ENCODE results near the gene HAX1. TPM values are rescaled to one million over a fixed set of nuclear protein-coding genes. Genes with fewer than 3 reads are reported as not detected.

HAX1 gene
- total RNA-seq, 1 donor from 2014 or later, result 34.7 TPM

DNA sequence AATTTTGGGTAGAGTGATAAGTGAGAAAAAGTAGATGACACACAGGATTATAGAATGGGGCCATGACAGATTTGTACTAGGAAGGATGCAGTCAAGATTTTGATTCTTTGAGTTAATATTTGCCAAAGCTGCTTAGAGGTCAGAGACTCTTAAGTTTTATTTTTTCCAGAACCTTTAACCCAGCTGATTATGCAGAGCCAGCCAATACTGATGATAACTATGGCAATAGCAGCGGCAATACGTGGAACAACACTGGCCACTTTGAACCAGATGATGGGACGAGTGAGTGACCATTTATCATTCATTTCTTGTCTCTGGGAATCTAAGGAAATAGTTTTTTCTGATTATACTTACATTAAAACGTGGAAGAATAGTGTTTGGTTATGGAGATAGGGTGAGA lies 35.6 kb upstream of the HAX1 start:
- Mint-ChIP-seq H3K4me1 (peaks cover 6% of the 10 kb centered on the region), H3K27ac (no peak overlapping the region), H3K36me3 (peaks cover 50% of the 10 kb centered on the region), H3K27me3 (ENCODE audit: low read depth) (no peaks in the 10 kb centered on the region), H3K9me3 (no peaks in the 10 kb centered on the region), H3K4me3 (no peak overlapping the region)
- no peak for TF ChIP-seq CTCF (IDR thresholded peaks at IDR 0.05; ENCODE audit: unreplicated experiment)
- no peak for DNase-seq (ENCODE audit: low spot score in 2 of 2, unreplicated experiment in 2 of 2)

GRCh38 chr1:154237435-154237834 lies 35.0 kb upstream of the HAX1 start:
- DNase-seq (ENCODE audit: low spot score in 2 of 2, unreplicated experiment in 2 of 2), result no peak
- no peak for TF ChIP-seq CTCF (IDR thresholded peaks at IDR 0.05; ENCODE audit: unreplicated experiment)
- H3K27ac Mint-ChIP-seq, result no peak overlapping the region
- no peaks in the 10 kb centered on the region for H3K27me3 Mint-ChIP-seq (ENCODE audit: low read depth)
- H3K4me1 Mint-ChIP-seq, result peaks cover 6% of the 10 kb centered on the region
- H3K4me3 Mint-ChIP-seq, result no peak overlapping the region
- H3K36me3 Mint-ChIP-seq, result peaks cover 50% of the 10 kb centered on the region
- H3K9me3 Mint-ChIP-seq, result no peaks in the 10 kb centered on the region

GRCh38 chr1:154237880-154238506 lies 34.4 kb upstream of the HAX1 start:
- no peaks in the 10 kb centered on the region for H3K9me3 Mint-ChIP-seq
- peaks cover 6% of the 10 kb centered on the region for H3K4me1 Mint-ChIP-seq
- no peak overlapping the region for H3K4me3 Mint-ChIP-seq
- no peak for TF ChIP-seq CTCF (IDR thresholded peaks at IDR 0.05; ENCODE audit: unreplicated experiment)
- DNase-seq (ENCODE audit: low spot score in 2 of 2, unreplicated experiment in 2 of 2), result no peak
- H3K27ac Mint-ChIP-seq, result no peak overlapping the region
- peaks cover 55% of the 10 kb centered on the region for H3K36me3 Mint-ChIP-seq
- H3K27me3 Mint-ChIP-seq (ENCODE audit: low read depth), result no peaks in the 10 kb centered on the region

GRCh38 chr1:154239491-154239890 lies 32.9 kb upstream of the HAX1 start:
- H3K36me3 Mint-ChIP-seq, result peaks cover 58% of the 10 kb centered on the region
- no peak for DNase-seq (ENCODE audit: low spot score in 2 of 2, unreplicated experiment in 2 of 2)
- no peaks in the 10 kb centered on the region for H3K27me3 Mint-ChIP-seq (ENCODE audit: low read depth)
- no peak overlapping the region for H3K4me3 Mint-ChIP-seq
- H3K27ac Mint-ChIP-seq, result no peak overlapping the region
- peaks cover 6% of the 10 kb centered on the region for H3K4me1 Mint-ChIP-seq
- TF ChIP-seq CTCF (IDR thresholded peaks at IDR 0.05; ENCODE audit: unreplicated experiment), result no peak
- H3K9me3 Mint-ChIP-seq, result no peaks in the 10 kb centered on the region

GRCh38 chr1:154240294-154240833 lies 32.1 kb upstream of the HAX1 start:
- H3K27me3 Mint-ChIP-seq (ENCODE audit: low read depth), result no peaks in the 10 kb centered on the region
- peaks cover 53% of the 10 kb centered on the region for H3K36me3 Mint-ChIP-seq
- H3K27ac Mint-ChIP-seq, result peak overlapping the region; percentile 37
- DNase-seq (ENCODE audit: low spot score in 2 of 2, unreplicated experiment in 2 of 2), result no peak
- H3K9me3 Mint-ChIP-seq, result no peaks in the 10 kb centered on the region
- peaks cover 6% of the 10 kb centered on the region for H3K4me1 Mint-ChIP-seq
- H3K4me3 Mint-ChIP-seq, result no peak overlapping the region
- no peak for TF ChIP-seq CTCF (IDR thresholded peaks at IDR 0.05; ENCODE audit: unreplicated experiment)

Data from mesothelial cell of epicardium (in vitro differentiated cells).